Esophagus squamous epithelium (tissue), 5 donors: ENCODE data around the gene TBC1D13. TPM values are rescaled to one million over a fixed set of nuclear protein-coding genes. Genes with fewer than 3 reads are reported as not detected.

Experiments
- DNase-seq: peaks from one replicate; lab custom pipeline; 2025; lab: John Stamatoyannopoulos, UW
- H3K27ac ChIP-seq, 4 donors: fragments of 200-600 bp; sonication (generic); one replicate each; pipeline ENCODE4 v1.5.1; 2016 to 2019; ENCODE audit warnings: mild to moderate bottlenecking in 1 of 4
- H3K27me3 ChIP-seq, 4 donors: fragments of 200-600 bp; sonication (generic); 1 replicate in 3 of 4; 2 replicates in 1 of 4; pipeline versions ENCODE4 v1.5.1 to v1.6.0; 2017 to 2021; ENCODE audit warnings: antibody characterized with exemption in 1 of 4
- H3K36me3 ChIP-seq, 3 donors: fragments of 200-600 bp; sonication (generic); one replicate each; pipeline ENCODE4 v1.5.1; 2016 to 2019
- H3K4me1 ChIP-seq, 3 donors: fragments of 200-600 bp; sonication (generic); one replicate each; pipeline ENCODE4 v1.5.1; 2017 to 2019
- H3K4me3 ChIP-seq, 4 donors: fragments of 200-600 bp; sonication (generic); 1 replicate in 3 of 4; 2 replicates in 1 of 4; pipeline ENCODE4 v1.5.1; 2016 to 2019; ENCODE audit warnings: mild to moderate bottlenecking in 2 of 4, moderate library complexity in 1 of 4
- H3K9me3 ChIP-seq, 3 donors: fragments of 200-600 bp; sonication (generic); one replicate each; pipeline ENCODE4 v1.5.1; 2016 to 2019
- CTCF ChIP-seq, 6 experiments: fragments of 450-650 bp in 4 of 6; fragments of 200-600 bp in 2 of 6; sonication (generic) in 2 of 6; IDR thresholded peaks; one replicate each; pipeline ENCODE4 v1.5.1; 2016 to 2019; ENCODE audit warnings: antibody characterized with exemption in 6 of 6, mild to moderate bottlenecking in 4 of 6, moderate library complexity in 4 of 6
- POLR2A ChIP-seq, 4 donors: fragments of 450-650 bp; IDR thresholded peaks; one replicate each; pipeline ENCODE4 v1.6.1; 2017; ENCODE audit warnings: antibody characterized with exemption in 4 of 4, mild to moderate bottlenecking in 4 of 4, moderate library complexity in 3 of 4
- WGBS, 2 donors: methylation state at CpG; one replicate each; pipeline ENCODE4 v1.1.5; 2018; 5-methylcytosine and 5-hydroxymethylcytosine counted together
- intact Hi-C: fragments of 100-400 bp; cut with DNase I; formaldehyde crosslinking; loops from one replicate; pipeline ENCODE4 v1.15.0; 2022
- total RNA-seq, 4 donors: library from RNA; depleted of rRNA; stranded (reverse); fragments of >200 nt; gene quantifications; one replicate each; pipeline ENCODE4 v1.1.0, GENCODE V29; 2016
- donor health status: DM: yes; HTN: yes; CAD: no.

Gene TBC1D13
- total RNA-seq, 4 donors from 2014 or later: 9.6 to 17.9 (median 16.7) TPM

GRCh38 chr9:128823362-128823902 is 36.4 kb downstream of the TBC1D13 start:
- intact Hi-C loops: no loop called here
- Histone ChIP-seq H3K27ac (no peak overlapping the region), H3K4me1 (peaks cover 13 to 32% (median 16%) of the 10 kb centered on the region in 3 donors)

GRCh38 chr9:128823903-128824406 is 36.9 kb downstream of the TBC1D13 start:
- TF ChIP-seq CTCF (IDR thresholded peaks at IDR 0.05) (no peak), POLR2A (IDR thresholded peaks at IDR 0.05) (no peak)
- Histone ChIP-seq H3K4me1 (peaks cover 18 to 35% (median 20%) of the 10 kb centered on the region in 3 donors), H3K4me3 (no peak overlapping the region), H3K27ac (no peak overlapping the region), H3K36me3 (peaks cover 30 to 78% (median 36%) of the 10 kb centered on the region in 3 donors), H3K27me3 (no peaks in the 10 kb centered on the region), H3K9me3 (no peaks in the 10 kb centered on the region)
- no peak for DNase-seq
- WGBS, 2 donors: 75 to 83% methylated on average over 2 to 3 of the region's 12 CpGs
- intact Hi-C loops: no loop called here

More at GRCh38 chr9:128823362-128823902, 36.4 kb downstream of the TBC1D13 start:
- Histone ChIP-seq H3K36me3 (peaks cover 30 to 78% (median 36%) of the 10 kb centered on the region in 3 donors), H3K27me3 (no peaks in the 10 kb centered on the region), H3K4me3 (no peak overlapping the region), H3K9me3 (no peaks in the 10 kb centered on the region)
- 84% methylated on average over 12 of the region's 19 CpGs; no CpG with 5 or more reads in 1 of the 2 donors for WGBS, 2 donors
- DNase-seq: no peak
- no peak for TF ChIP-seq POLR2A (IDR thresholded peaks at IDR 0.05)
- no peak for TF ChIP-seq CTCF (IDR thresholded peaks at IDR 0.05)

- peaks cover 12 to 32% (median 15%) of the 10 kb centered on the region in 3 donors for H3K4me1 ChIP-seq
- DNase-seq: no peak
- H3K9me3 ChIP-seq: no peaks in the 10 kb centered on the region
- TF ChIP-seq CTCF (IDR thresholded peaks at IDR 0.05) (no peak), POLR2A (IDR thresholded peaks at IDR 0.05) (no peak)
- no peak overlapping the region for H3K4me3 ChIP-seq
- H3K27ac ChIP-seq: no peak overlapping the region
- H3K27me3 ChIP-seq: no peaks in the 10 kb centered on the region
- intact Hi-C loops: no loop called here
- peaks cover 30 to 78% (median 36%) of the 10 kb centered on the region in 3 donors for H3K36me3 ChIP-seq
- 88 to 90% methylated on average over 4 to 6 of the region's 7 CpGs for WGBS, 2 donors
Observed at GRCh38 chr9:128824911-128825310, 37.9 kb downstream of the TBC1D13 start.

- TF ChIP-seq CTCF (IDR thresholded peaks at IDR 0.05) (no peak), POLR2A (IDR thresholded peaks at IDR 0.05) (no peak)
- H3K9me3 ChIP-seq: no peaks in the 10 kb centered on the region
- 92 to 93% methylated on average over 6 to 11 of the region's 22 CpGs for WGBS, 2 donors
- DNase-seq: no peak
- H3K4me3 ChIP-seq: no peak overlapping the region
- H3K27me3 ChIP-seq: no peaks in the 10 kb centered on the region
- H3K36me3 ChIP-seq: peaks cover 30 to 72% (median 36%) of the 10 kb centered on the region in 3 donors
- H3K4me1 ChIP-seq: peaks cover 13 to 24% (median 15%) of the 10 kb centered on the region in 3 donors
- intact Hi-C loops: no loop called here
- no peak overlapping the region for H3K27ac ChIP-seq
Observed at GRCh38 chr9:128825923-128826700, 39.1 kb downstream of the TBC1D13 start.

- no peak for TF ChIP-seq POLR2A (IDR thresholded peaks at IDR 0.05)
- no peak for TF ChIP-seq CTCF (IDR thresholded peaks at IDR 0.05)
- Histone ChIP-seq H3K4me1 (peaks cover 13 to 24% (median 15%) of the 10 kb centered on the region in 3 donors), H3K36me3 (peaks cover 18 to 56% (median 30%) of the 10 kb centered on the region in 3 donors), H3K9me3 (no peaks in the 10 kb centered on the region), H3K27me3 (no peaks in the 10 kb centered on the region), H3K4me3 (peak overlapping the region in 2 of 4 donors; percentile 84 to 98), H3K27ac (peak overlapping the region in 1 of 4 donors; percentile 93)
- 88 to 96% methylated on average over 8 of the region's 8 CpGs for WGBS, 2 donors
- intact Hi-C loops: no loop called here
- DNase-seq: no peak
Observed at GRCh38 chr9:128828267-128828666, 41.2 kb downstream of the TBC1D13 start.
